ENCODE results near the gene ADGRL3.

GRCh38 chr4:61561028-61561427 is 360.9 kb downstream of the ADGRL3 start:
- no peak for TF ChIP-seq CTCF (IDR thresholded peaks at IDR 0.05)
- no peak for TF ChIP-seq POLR2A (IDR thresholded peaks at IDR 0.05)

Measured in thyroid gland (tissue), 4 donors.